GM19035 (cell line): ENCODE results near the gene INPP4A.
"Not testable (repeated sequence)": the region's sequence is repeated elsewhere in the genome, so short reads cannot be mapped to it uniquely, and the experiment has no call there.

Experiments used
- ATAC-seq: cut with Tn5 transposase; IDR thresholded peaks from one replicate; pipeline ENCODE4 v1.9.1; 2021; ENCODE audit not compliant: unreplicated experiment

INPP4A gene

DNA sequence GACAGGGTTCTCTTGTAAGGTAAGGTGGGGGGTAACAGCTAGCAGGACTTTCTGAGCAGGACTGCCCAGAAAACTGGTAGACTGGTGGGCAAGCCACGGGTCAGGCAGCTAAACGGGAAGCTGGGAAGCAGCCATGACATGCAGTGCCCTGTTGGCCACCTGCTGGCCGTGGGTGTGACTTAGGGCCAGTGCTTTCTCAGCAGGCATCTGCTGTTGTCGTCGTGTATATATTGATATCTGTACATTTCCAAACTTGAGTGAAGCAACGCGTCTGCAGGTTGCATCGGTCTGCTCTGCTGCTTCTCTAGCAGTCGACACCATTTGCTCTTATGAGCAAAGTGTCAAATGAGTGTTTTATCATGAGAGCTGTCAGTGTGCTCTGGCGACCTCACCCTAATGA, 132.7 kb downstream of the INPP4A start:
- ATAC-seq: no peak

- ATAC-seq: no peak
These were observed 133.6 kb downstream of the INPP4A start for GRCh38 chr2:98578231-98578630.

DNA sequence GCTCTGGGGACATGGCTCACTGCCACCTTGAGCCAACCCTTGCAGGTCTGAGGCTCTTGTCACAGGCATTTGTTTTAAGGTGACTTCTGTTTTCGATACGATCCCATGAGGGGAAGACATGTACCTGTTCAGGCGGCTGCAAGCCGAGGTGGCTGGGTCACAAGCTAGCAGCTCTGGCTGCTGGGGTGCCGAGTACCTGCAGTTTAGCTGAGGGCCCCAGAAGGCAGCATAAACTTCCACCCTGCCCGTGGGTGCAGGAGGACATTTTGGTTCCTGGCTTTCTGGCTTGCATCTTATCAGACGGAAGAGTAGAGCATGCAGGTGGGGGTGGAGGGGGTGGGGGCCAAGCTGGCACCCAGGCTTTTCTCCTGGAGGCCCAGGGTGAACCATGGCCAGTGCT, 135.3 kb downstream of the INPP4A start:
- no peak for ATAC-seq

GRCh38 chr2:98580656-98581284, 136.1 kb downstream of the INPP4A start:
- ATAC-seq: no peak

DNA sequence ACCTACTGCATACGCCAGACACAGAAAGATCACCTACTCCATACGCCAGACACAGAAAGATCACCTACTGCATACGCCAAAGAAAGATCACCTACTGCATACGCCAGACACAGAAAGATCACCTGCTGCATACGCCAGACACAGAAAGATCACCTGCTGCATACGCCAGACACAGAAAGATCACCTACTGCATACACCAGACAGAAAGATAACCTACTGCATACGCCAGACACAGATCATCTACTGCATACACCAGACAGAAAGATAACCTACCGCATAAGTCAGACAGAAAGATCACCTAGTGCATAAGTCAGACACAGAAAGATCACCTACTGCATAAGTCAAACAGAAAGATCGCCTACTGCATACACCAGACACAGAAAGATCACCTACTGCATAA, 137.9 kb downstream of the INPP4A start:
- no peak for ATAC-seq

DNA sequence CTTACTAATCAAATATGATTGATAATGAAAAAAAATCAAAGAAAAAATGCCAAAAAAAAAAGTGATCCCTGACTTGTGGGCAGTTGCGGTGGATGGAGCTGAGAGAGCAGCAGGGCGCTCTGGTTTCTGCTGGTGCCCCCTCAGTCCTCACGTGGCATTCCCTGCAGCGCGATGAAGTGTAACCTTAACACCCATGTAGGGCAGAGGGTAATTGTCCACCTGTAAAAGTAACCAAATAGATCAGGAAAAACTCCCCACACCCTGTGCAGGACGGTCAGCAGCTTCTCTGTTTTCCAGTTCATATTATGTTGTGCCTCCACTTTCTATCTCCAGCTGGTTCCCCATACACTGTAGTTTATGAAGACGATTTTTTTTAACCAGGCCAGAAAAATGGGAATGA, 138.6 kb downstream of the INPP4A start:
- ATAC-seq: no peak

DNA sequence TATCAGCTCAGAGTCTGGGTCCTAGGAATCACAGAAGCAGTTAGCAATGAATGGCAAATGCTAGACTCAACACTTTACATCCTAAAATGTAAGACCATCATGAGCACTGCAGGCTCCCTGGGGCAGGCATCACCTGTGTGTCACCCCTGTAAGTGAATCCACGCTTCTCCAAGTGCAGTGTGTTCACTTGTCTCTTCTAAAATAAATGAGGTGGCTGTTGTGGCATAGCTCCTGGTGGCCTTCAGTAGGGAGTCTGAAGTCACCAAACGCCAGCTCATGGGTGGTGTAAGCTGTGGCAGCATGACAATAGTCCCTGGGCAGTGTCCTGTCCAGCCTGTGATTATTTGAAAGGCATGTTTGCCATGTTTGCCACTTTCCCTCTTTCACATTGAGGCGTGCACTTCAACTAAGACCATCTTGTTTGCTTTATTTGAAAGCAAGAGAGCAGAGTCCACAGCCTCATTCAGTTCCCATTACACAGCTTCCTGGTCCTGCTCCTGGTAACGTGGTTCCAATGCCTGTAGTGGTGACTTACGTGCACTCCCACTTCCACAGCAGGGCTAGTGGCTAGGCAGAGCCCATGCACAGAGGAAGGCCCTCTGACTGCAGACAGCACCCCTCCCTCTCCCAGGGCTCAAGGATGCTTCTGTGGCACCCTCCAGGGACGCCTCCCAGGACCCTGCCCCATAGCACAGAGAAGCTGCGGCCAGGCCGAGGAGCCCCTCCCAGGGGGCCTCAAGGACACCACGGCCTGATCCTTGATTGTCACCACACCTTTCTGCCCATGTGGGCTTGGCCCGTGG, 139.4 kb downstream of the INPP4A start:
- ATAC-seq: no peak

DNA sequence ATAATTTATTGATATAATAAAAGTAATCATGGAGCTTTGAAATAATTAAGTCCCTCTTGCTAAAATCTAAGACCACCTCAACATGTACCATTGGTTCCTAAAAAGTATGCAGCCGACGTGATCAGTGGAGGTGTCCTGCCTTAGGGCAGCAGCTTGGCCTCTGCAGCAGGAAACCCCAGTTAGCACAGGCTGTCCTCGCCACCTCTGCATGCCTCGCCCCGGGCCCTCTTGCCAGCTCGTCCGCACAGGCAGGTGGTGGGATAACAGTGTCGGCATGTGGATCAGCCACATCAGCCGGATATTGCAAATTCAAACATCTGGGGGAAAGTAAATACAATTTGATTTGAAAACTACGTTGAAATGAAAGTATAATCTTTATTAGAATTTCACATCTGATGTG, 140.7 kb downstream of the INPP4A start:
- no peak for ATAC-seq

DNA sequence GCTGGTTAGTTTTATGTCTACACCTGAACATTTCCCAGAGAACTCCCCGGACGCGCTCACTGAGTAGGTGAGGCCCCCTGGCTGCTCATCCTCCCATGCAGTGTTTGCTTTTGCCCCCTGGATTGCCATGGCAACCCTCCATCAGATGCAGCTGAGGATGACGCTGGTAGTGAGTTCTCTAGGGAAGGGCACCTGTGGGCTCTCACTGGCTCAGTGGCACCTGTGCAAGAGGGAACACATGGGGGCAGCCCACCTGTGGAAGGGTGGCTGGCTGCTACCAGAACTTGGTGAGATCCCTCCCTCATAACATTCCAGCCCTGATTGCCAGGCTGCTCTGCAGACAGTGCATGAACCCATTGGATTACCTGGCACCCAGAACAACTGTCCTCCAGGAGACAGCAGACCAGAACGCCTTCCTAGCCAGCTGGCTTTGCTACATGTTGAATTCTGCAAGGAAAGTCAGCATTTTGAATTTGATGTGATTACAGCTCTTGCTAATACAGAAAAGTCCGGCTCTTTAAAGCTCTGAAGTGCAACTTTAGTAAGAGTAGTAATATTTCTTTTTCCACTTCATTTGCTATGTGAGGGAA, 142.0 kb downstream of the INPP4A start:
- no peak for ATAC-seq

DNA sequence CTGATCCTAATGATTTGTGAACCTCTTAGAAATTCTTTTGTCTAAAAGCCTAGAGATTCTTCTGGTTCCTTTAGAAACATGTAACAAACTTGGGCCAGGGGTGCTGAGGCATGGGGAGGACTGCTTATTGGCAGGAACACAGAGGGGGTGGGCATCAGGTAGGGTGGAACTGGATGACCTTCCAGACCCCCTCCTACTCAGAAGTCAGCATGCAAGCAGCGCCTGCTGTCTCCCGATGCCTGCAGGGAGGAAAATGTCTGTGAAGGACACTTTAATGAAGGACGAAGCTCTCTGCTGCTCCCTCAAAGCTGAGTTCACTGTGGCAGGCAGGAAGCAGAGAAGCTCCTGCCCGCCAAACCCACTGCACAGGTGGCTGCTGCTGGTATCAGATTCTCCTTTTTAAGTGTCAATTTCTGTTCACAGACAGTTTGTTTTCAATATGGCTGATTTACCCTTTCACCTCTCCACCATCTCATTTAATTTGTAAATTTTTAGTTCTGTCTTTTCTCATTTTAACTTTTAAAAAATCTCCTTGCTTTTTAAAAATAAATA, 144.3 kb downstream of the INPP4A start:
- no peak for ATAC-seq

DNA sequence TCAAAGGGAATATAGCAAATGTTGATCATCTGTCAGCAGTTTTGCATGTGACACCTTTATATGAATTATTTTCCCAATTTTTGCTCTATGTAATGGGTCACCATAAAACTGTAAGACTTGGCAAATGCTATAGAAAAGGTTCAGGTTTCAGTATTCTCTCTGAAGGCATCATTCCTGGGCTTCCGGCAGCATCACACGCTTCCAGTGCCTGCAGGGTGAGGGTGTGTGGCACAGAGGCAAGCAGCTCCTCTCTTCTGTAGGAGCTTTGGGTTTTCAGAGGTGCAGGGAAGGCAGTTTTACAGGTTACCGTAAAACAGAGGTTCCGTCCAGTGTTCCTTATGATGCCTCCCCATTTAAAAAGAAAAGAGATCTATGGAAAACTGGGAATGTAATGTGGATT, 144.8 kb downstream of the INPP4A start:
- no peak for ATAC-seq

DNA sequence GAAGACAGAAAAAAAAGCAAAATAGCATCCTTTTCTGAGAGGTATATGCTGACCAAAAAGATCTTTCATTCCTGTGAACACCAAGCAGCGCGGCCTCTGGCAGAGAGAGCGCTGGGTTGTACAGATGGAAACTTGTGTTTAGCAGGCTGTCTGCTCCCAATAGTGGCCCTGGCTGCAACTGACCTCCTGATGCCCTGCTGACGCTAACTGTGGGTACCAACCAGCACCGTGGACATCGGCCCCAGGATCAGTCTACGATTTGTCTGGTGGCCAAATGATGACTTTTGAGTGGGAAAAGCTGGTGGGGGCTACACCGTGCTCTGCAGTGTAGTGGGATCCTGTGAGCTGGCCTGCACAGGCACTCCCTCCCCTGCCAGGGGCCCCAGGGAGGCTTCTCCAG, 147.9 kb downstream of the INPP4A start:
- no peak for ATAC-seq

DNA sequence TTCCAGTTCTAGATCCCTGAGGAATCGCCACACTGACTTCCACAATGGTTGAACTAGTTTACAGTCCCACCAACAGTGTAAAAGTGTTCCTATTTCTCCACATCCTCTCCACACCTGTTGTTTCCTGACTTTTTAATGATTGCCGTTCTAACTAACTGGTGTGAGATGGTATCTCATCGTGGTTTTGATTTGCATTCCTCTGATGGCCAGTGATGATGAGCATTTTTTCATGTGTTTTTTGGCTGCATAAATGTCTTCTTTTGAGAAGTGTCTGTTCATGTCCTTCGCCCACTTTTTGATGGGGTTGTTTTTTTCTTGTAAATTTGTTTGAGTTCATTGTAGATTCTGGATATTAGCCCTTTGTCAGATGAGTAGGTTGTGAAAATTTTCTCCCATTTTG, 150.0 kb downstream of the INPP4A start:
- not testable (repeated sequence) for ATAC-seq

DNA sequence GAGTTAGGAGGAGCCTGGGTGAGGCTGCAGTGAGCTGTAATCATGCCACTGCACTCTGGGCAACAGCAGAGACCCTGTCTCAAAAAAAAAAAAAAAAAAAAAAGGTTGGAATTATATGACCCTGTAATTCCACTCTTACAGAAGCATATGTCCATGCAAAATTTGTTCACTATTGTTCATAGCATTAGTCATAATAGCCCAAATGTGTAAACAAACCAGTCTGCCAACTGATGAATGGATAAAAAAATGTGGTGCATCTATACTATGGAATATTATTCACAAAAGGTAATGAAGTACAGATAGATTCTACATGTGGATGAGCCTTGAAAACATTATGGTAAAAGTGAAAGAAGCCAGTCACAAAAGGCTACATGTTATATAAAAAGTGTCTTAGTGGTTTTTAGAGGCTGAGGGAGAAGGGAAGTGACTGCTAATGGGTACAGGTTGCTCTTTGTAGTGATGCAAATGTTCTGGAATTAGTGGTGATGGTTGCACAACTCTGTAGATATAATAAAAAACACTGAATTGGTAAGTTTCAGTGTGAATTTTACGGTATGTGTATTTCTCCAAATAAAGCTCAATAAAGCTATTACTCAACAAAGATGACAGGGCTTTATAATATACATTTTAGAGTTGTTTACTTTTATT, 154.2 kb downstream of the INPP4A start:
- no peak for ATAC-seq

- ATAC-seq: peak; percentile 72
These were observed 157.0 kb downstream of the INPP4A start for GRCh38 chr2:98601532-98602132.

DNA sequence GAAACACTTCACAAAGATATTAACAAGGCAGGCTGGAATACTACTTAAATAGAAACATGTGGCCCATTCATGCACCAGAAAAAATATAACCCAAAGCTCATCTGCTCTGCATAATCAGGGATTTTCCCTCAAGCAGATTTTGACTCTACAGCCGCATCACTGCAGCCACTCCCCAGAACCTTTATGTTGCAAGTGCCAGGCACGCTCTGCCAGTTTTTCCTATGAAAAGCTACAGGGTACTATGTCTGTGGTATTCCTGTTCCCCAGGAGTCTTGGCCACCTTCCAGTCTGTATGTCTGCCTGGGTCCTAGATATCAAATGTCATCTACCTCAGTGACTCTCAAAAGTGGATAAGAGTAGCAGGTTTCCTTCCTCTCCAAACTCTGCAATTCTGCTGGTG, 159.9 kb downstream of the INPP4A start:
- ATAC-seq: no peak

- no peak for ATAC-seq
These were observed 160.4 kb downstream of the INPP4A start for GRCh38 chr2:98605076-98605475.

GRCh38 chr2:98606431-98606830, 161.8 kb downstream of the INPP4A start:
- no peak for ATAC-seq

GRCh38 chr2:98607104-98607503, 162.4 kb downstream of the INPP4A start:
- no peak for ATAC-seq

- no peak for ATAC-seq
These were observed 163.1 kb downstream of the INPP4A start for GRCh38 chr2:98607741-98608115.
